Measurements from ENCODE around the gene AKR1E2.

- TF ChIP-seq CTCF (IDR thresholded peaks at IDR 0.05; ENCODE audit: low read length) (no peak), EZH2 (IDR thresholded peaks at IDR 0.05; ENCODE audit: borderline replicate concordance, low read length) (no peak)
Measured at GRCh38 chr10:4867109-4867519, 41.1 kb downstream of the AKR1E2 start.

All from OCI-LY1 (cell line).